Ramos (cell line): ENCODE measurements around the gene WNT7B.

Experiments
- in situ Hi-C: fragments of 300-500 bp; cut with MboI; formaldehyde crosslinking; loops from one replicate; pipeline ENCODE4 v1.14.3; 2022; ENCODE audit warnings: low sequenced_read_pairs; ENCODE audit not compliant: unreplicated experiment

WNT7B gene

GRCh38 chr22:45917700-45918458 lies 59.1 kb downstream of the WNT7B start:
- in situ Hi-C loops: no loop called here

- in situ Hi-C loops: no loop called here
These were observed 59.8 kb downstream of the WNT7B start for GRCh38 chr22:45917146-45917545.

GRCh38 chr22:45916515-45916914 lies 60.4 kb downstream of the WNT7B start:
- in situ Hi-C loops: no loop called here

- in situ Hi-C loops: no loop called here
These were observed 61.1 kb downstream of the WNT7B start for GRCh38 chr22:45915841-45916240.

GRCh38 chr22:45915151-45915550 lies 61.8 kb downstream of the WNT7B start:
- in situ Hi-C loops: no loop called here

- in situ Hi-C loops: no loop called here
These were observed 62.7 kb downstream of the WNT7B start for GRCh38 chr22:45914309-45914708.

- in situ Hi-C loops: no loop called here
These were observed 64.1 kb downstream of the WNT7B start for GRCh38 chr22:45912910-45913309.

- in situ Hi-C loops: no loop called here
These were observed 65.2 kb downstream of the WNT7B start for GRCh38 chr22:45911601-45912271.

GRCh38 chr22:45910928-45911467 lies 66.0 kb downstream of the WNT7B start:
- in situ Hi-C loops: no loop called here

- in situ Hi-C loops: no loop called here
These were observed 68.0 kb downstream of the WNT7B start for GRCh38 chr22:45908961-45909360.

GRCh38 chr22:45907996-45908395 lies 69.0 kb downstream of the WNT7B start:
- in situ Hi-C loops: no loop called here

GRCh38 chr22:45907378-45907777 lies 69.6 kb downstream of the WNT7B start:
- in situ Hi-C loops: no loop called here

GRCh38 chr22:45906946-45907345 lies 70.0 kb downstream of the WNT7B start:
- in situ Hi-C loops: no loop called here

- in situ Hi-C loops: no loop called here
These were observed 70.8 kb downstream of the WNT7B start for GRCh38 chr22:45905924-45906865.

GRCh38 chr22:45905326-45905923 lies 71.5 kb downstream of the WNT7B start:
- in situ Hi-C loops: no loop called here

- in situ Hi-C loops: no loop called here
These were observed 72.7 kb downstream of the WNT7B start for GRCh38 chr22:45904236-45904635.

GRCh38 chr22:45903355-45904135 lies 73.4 kb downstream of the WNT7B start:
- in situ Hi-C loops: no loop called here

- in situ Hi-C loops: no loop called here
These were observed 79.2 kb downstream of the WNT7B start for GRCh38 chr22:45897736-45898135.

- in situ Hi-C loops: no loop called here
These were observed 79.9 kb downstream of the WNT7B start for GRCh38 chr22:45896964-45897538.
